Nephron progenitor cell (in vitro differentiated cells): ENCODE results near the gene ZNRF1.
A peak's percentile ranks its signal among the peaks of the same experiment; 100 is the strongest.

Source experiments
- DNase-seq: peaks from one replicate; pipeline ENCODE4 v3.0.0; 2021
- H3K27ac Mint-ChIP-seq: 2 replicates; pipeline ENCODE4 v1.8.0; 2021; ENCODE audit warnings: mild to moderate bottlenecking, moderate library complexity, mixed read lengths
- H3K27me3 Mint-ChIP-seq: 2 replicates; pipeline ENCODE4 v1.8.0; 2021; ENCODE audit warnings: mild to moderate bottlenecking, low read depth, mixed read lengths; ENCODE audit not compliant: poor library complexity
- H3K36me3 Mint-ChIP-seq: 2 replicates; pipeline ENCODE4 v1.8.0; 2021; ENCODE audit warnings: low read depth, mixed read lengths
- H3K4me1 Mint-ChIP-seq: 2 replicates; pipeline ENCODE4 v1.8.0; 2021; ENCODE audit warnings: mixed read lengths
- H3K4me3 Mint-ChIP-seq: 2 replicates; pipeline ENCODE4 v1.8.0; 2021; ENCODE audit warnings: mild to moderate bottlenecking, moderate library complexity, mixed read lengths
- H3K9me3 Mint-ChIP-seq: 2 replicates; pipeline ENCODE4 v1.8.0; 2021; ENCODE audit warnings: mild to moderate bottlenecking, moderate library complexity, mixed read lengths
- TF ChIP-seq, protein P1 (sequence below): fragments of 200-600 bp; sonication (generic); IDR thresholded peaks from 2 replicates; pipeline ENCODE4 v1.5.0; 2021; ENCODE audit warnings: antibody characterized with exemption

Gene ZNRF1

GRCh38 chr16:74997042-74997491, 1.8 kb upstream of the ZNRF1 start:
- Mint-ChIP-seq H3K4me3 (no peak overlapping the region), H3K36me3 (no peaks in the 10 kb centered on the region), H3K4me1 (peaks cover 33% of the 10 kb centered on the region), H3K27ac (no peak overlapping the region), H3K27me3 (peaks cover 10% of the 10 kb centered on the region), H3K9me3 (no peaks in the 10 kb centered on the region)
- no peak for DNase-seq
- TF ChIP-seq, protein P1, sequence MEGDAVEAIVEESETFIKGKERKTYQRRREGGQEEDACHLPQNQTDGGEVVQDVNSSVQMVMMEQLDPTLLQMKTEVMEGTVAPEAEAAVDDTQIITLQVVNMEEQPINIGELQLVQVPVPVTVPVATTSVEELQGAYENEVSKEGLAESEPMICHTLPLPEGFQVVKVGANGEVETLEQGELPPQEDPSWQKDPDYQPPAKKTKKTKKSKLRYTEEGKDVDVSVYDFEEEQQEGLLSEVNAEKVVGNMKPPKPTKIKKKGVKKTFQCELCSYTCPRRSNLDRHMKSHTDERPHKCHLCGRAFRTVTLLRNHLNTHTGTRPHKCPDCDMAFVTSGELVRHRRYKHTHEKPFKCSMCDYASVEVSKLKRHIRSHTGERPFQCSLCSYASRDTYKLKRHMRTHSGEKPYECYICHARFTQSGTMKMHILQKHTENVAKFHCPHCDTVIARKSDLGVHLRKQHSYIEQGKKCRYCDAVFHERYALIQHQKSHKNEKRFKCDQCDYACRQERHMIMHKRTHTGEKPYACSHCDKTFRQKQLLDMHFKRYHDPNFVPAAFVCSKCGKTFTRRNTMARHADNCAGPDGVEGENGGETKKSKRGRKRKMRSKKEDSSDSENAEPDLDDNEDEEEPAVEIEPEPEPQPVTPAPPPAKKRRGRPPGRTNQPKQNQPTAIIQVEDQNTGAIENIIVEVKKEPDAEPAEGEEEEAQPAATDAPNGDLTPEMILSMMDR = no peak

DNA sequence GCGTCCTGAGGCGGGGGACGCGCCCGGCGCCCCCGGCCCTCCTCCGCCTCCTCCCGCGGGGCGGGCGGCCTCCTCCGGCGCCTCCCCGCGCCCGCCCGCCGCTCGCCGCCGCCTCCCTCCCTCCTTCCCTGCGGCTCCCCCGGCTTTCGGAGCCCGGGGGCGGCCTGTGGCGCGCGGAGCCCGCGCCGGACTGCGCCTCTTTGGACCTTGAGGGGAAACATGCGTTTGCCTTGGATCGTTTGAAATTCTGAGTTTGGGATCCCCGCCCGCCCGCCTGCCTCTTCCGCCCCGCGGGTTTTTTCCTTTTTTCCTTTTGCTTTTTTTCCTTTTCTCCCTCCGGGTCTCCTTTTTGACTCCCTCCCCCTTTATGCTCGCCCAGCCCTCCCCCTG, 390 bp downstream of the ZNRF1 start:
- DNase-seq = no peak
- Mint-ChIP-seq H3K4me3 (peak overlapping the region; percentile 94), H3K36me3 (peaks cover 17% of the 10 kb centered on the region), H3K27ac (no peak overlapping the region), H3K4me1 (peaks cover 48% of the 10 kb centered on the region), H3K27me3 (peaks cover 14% of the 10 kb centered on the region), H3K9me3 (no peaks in the 10 kb centered on the region)
- TF ChIP-seq, protein P1 = no peak

DNA sequence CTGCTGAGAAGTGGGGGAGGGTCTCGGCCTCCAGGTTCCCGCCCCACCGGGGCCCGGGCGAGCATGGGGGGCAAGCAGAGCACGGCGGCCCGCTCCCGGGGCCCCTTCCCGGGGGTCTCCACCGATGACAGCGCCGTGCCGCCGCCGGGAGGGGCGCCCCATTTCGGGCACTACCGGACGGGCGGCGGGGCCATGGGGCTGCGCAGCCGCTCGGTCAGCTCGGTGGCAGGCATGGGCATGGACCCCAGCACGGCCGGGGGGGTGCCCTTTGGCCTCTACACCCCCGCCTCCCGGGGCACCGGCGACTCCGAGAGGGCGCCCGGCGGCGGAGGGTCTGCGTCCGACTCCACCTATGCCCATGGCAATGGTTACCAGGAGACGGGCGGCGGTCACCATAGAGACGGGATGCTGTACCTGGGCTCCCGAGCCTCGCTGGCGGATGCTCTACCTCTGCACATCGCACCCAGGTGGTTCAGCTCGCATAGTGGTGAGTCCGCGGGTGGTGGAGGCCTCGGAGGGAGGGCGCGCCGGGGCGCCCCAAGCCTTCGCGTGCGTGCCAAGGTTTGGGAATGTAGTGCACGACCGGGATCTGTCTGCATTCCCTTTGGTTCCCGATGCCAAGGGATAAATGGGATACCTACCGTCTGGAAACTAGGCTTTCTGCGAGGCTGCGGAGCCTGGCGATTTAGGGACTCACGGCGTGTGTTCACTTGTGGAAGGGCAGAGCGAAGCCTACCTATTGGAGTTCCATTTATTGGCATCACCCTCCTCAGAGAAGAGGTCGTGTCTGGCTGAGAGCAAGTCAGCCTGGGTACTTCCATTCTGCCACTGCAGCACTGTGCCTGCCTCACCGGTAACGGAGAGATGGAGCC, 1.0 kb downstream of the ZNRF1 start:
- peaks cover 19% of the 10 kb centered on the region for H3K36me3 Mint-ChIP-seq
- H3K4me3 Mint-ChIP-seq = peak overlapping the region; percentile 94
- peak; percentile 48 for DNase-seq
- peaks cover 15% of the 10 kb centered on the region for H3K27me3 Mint-ChIP-seq
- no peak overlapping the region for H3K27ac Mint-ChIP-seq
- H3K9me3 Mint-ChIP-seq = no peaks in the 10 kb centered on the region
- H3K4me1 Mint-ChIP-seq = peaks cover 48% of the 10 kb centered on the region
- TF ChIP-seq, protein P1 = no peak

DNA sequence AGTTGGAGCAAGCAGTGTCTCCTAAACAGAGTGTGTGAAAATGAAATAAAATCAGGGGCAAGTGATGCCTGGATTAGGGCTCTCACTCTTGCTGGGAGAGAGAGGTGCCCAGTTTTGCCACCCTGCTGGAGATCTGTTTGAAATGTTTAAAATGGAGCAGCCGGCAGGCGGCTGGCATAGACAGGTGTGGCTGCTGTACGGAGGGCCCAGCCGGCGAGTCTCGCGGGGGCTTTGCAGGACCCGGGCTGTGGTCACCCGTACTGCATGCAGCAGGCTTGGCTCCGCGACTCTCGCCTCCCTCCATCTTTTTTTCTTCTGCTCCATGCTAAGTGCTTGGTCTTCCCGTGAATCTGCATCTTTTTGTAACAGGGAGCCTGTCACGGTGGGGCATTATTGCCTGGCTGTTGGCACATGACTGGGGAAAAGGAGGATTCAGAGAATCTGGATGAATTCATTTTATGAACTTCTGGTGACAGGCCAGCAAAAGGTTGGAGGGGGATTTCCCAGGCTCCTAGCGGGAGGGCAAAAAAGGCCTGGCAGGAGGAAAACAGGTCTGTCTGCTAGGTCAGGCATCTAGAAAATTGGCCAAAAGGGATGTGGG, 1.8 kb downstream of the ZNRF1 start:
- no peaks in the 10 kb centered on the region for H3K9me3 Mint-ChIP-seq
- H3K36me3 Mint-ChIP-seq = peaks cover 19% of the 10 kb centered on the region
- TF ChIP-seq, protein P1 = no peak
- peak; percentile 38 for DNase-seq
- H3K4me1 Mint-ChIP-seq = peaks cover 48% of the 10 kb centered on the region
- H3K4me3 Mint-ChIP-seq = peak overlapping the region; percentile 94
- peaks cover 12% of the 10 kb centered on the region for H3K27me3 Mint-ChIP-seq
- peak overlapping the region; percentile 52 for H3K27ac Mint-ChIP-seq

DNA sequence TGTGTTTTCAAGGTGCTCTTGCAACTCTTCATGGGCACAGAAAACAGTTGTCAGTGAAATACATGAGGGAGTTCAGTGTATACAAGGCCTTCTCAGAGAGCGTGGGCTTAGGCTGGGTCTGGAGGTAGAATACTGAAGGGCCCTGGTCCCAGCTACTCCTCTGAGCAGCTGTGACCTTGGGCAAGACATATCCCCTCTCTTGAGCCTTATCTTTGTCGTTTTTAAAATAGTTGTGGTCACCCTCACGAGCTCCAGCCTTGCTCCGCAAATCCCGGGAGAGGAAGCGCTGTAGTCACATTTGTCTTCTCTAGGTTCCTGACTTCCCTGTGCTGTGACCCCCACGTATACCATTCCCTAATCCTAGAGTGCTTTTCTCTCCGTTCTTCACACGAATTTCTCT, 3.6 kb downstream of the ZNRF1 start:
- TF ChIP-seq, protein P1 = no peak
- peak overlapping the region; percentile 40 for H3K27ac Mint-ChIP-seq
- no peak for DNase-seq
- H3K36me3 Mint-ChIP-seq = peaks cover 23% of the 10 kb centered on the region
- peaks cover 9% of the 10 kb centered on the region for H3K27me3 Mint-ChIP-seq
- H3K4me3 Mint-ChIP-seq = no peak overlapping the region
- peaks cover 3% of the 10 kb centered on the region for H3K9me3 Mint-ChIP-seq
- H3K4me1 Mint-ChIP-seq = peaks cover 48% of the 10 kb centered on the region
